ENCODE measurements around the gene OPHN1.

Gene OPHN1

GRCh38 chrX:68132749-68133148 lies 300.5 kb downstream of the OPHN1 start:
- Histone ChIP-seq H3K79me2 (ENCODE audit: control insufficient read depth, insufficient read depth, low read length, unreplicated experiment) (no peaks in the 10 kb centered on the region), H3K27ac (ENCODE audit: low read depth, low read length) (no peak overlapping the region), H2AFZ (ENCODE audit: low read length, unreplicated experiment) (no peak overlapping the region), H3K36me3 (ENCODE audit: insufficient read depth, low read length) (no peaks in the 10 kb centered on the region), H3K4me3 (ENCODE audit: low read depth, low read length) (no peak overlapping the region), H3K27me3 (ENCODE audit: insufficient read depth, low read length) (no peaks in the 10 kb centered on the region), H3K4me1 (ENCODE audit: control insufficient read depth, insufficient read depth, low read length, unreplicated experiment) (no peaks in the 10 kb centered on the region)

GRCh38 chrX:68121835-68122234 lies 311.5 kb downstream of the OPHN1 start:
- Histone ChIP-seq H3K27me3 (ENCODE audit: insufficient read depth, low read length) (no peaks in the 10 kb centered on the region), H3K4me1 (ENCODE audit: control insufficient read depth, insufficient read depth, low read length, unreplicated experiment) (no peaks in the 10 kb centered on the region), H3K27ac (ENCODE audit: low read depth, low read length) (no peak overlapping the region), H2AFZ (ENCODE audit: low read length, unreplicated experiment) (no peak overlapping the region), H3K36me3 (ENCODE audit: insufficient read depth, low read length) (no peaks in the 10 kb centered on the region), H3K4me3 (ENCODE audit: low read depth, low read length) (no peak overlapping the region), H3K79me2 (ENCODE audit: control insufficient read depth, insufficient read depth, low read length, unreplicated experiment) (no peaks in the 10 kb centered on the region)

DNA sequence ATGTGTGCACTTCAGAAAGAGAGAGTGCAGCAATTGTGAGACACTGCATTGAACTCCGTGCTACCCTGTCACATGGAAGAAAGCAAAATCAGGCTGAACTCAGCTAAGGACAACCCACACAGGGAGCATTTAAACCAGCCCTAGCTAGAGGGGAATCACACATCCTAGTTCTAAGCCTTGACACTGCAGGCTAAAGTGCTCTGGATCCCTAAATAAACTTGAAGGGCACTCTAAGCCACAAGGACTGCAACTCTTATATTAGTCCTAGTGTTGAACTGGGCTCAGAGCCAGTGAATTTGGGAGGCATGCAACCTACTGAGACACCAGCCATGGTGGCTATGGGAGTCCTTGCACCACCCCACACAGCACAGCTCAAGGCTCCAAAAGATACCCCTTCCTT lies 311.9 kb downstream of the OPHN1 start:
- Histone ChIP-seq H3K27me3 (ENCODE audit: insufficient read depth, low read length) (no peaks in the 10 kb centered on the region), H3K4me3 (ENCODE audit: low read depth, low read length) (no peak overlapping the region), H3K79me2 (ENCODE audit: control insufficient read depth, insufficient read depth, low read length, unreplicated experiment) (no peaks in the 10 kb centered on the region), H3K4me1 (ENCODE audit: control insufficient read depth, insufficient read depth, low read length, unreplicated experiment) (no peaks in the 10 kb centered on the region), H3K27ac (ENCODE audit: low read depth, low read length) (no peak overlapping the region), H2AFZ (ENCODE audit: low read length, unreplicated experiment) (no peak overlapping the region), H3K36me3 (ENCODE audit: insufficient read depth, low read length) (no peaks in the 10 kb centered on the region)

DNA sequence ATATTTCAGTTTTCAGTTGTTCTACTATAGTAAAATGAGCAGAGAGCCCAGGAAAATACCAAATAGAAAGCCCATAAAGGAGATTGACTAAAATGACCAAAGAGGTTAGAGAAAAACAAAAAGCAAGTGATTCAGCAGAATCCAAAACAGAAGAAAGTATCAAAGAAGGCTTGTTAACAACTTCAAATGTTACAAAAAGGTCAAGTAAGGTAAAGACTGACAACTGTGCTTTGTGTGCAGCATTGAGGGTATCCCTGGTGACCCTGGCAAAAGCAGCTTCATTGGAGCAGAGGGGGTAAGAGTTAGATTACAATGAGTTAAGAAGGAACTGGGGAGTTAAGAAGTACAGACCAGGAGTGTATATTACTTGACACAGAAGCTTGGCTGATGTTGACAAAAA lies 317.9 kb downstream of the OPHN1 start:
- peaks cover 5% of the 10 kb centered on the region for H3K4me1 ChIP-seq (ENCODE audit: control insufficient read depth, insufficient read depth, low read length, unreplicated experiment)
- H3K79me2 ChIP-seq (ENCODE audit: control insufficient read depth, insufficient read depth, low read length, unreplicated experiment), result no peaks in the 10 kb centered on the region
- H3K27ac ChIP-seq (ENCODE audit: low read depth, low read length), result no peak overlapping the region
- no peaks in the 10 kb centered on the region for H3K27me3 ChIP-seq (ENCODE audit: insufficient read depth, low read length)
- no peak overlapping the region for H2AFZ ChIP-seq (ENCODE audit: low read length, unreplicated experiment)
- no peak overlapping the region for H3K4me3 ChIP-seq (ENCODE audit: low read depth, low read length)
- no peaks in the 10 kb centered on the region for H3K36me3 ChIP-seq (ENCODE audit: insufficient read depth, low read length)

- Histone ChIP-seq H3K27me3 (ENCODE audit: insufficient read depth, low read length) (no peaks in the 10 kb centered on the region), H3K27ac (ENCODE audit: low read depth, low read length) (no peak overlapping the region), H2AFZ (ENCODE audit: low read length, unreplicated experiment) (no peak overlapping the region)
These were observed 318.6 kb downstream of the OPHN1 start for GRCh38 chrX:68114573-68115129.

DNA sequence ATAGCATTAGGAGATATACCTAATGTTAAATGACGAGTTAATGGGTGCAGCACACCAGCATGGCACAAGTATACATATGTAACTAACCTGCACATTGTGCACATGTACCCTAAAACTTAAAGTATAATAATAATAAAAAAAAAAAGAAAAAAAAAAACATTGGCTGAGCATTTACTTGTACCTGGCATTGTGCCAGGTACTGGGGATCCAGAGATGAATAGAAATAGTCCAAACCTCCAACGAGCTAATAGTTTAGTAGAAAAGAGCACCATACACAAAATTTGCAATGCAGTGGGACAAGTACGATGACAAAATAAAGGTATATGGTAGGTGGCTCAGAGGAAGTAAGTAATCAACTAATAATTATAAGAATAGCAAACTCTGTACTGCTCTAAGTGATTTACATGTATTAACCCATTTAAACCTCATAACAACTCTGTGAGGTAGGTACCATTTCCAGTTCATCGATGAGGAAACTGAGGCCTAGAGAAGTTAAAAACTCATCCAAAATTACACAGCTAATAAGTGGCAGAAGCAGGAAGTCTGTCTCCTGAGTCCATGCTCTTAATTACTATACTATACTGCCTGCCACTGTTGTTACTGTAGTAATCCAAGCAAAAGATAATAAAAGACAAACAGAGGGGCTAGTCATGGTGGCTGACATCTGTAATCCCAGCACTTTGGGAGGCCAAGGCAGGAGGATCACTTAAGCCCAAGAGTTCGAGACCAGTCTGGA lies 319.3 kb downstream of the OPHN1 start:
- Histone ChIP-seq H3K36me3 (ENCODE audit: insufficient read depth, low read length) (no peaks in the 10 kb centered on the region), H3K4me1 (ENCODE audit: control insufficient read depth, insufficient read depth, low read length, unreplicated experiment) (peaks cover 5% of the 10 kb centered on the region), H3K79me2 (ENCODE audit: control insufficient read depth, insufficient read depth, low read length, unreplicated experiment) (no peaks in the 10 kb centered on the region), H3K4me3 (ENCODE audit: low read depth, low read length) (no peak overlapping the region), H3K27ac (ENCODE audit: low read depth, low read length) (no peak overlapping the region), H3K27me3 (ENCODE audit: insufficient read depth, low read length) (no peaks in the 10 kb centered on the region), H2AFZ (ENCODE audit: low read length, unreplicated experiment) (no peak overlapping the region)

More at GRCh38 chrX:68114573-68115129, 318.6 kb downstream of the OPHN1 start:
- Histone ChIP-seq H3K4me1 (ENCODE audit: control insufficient read depth, insufficient read depth, low read length, unreplicated experiment) (peaks cover 5% of the 10 kb centered on the region), H3K79me2 (ENCODE audit: control insufficient read depth, insufficient read depth, low read length, unreplicated experiment) (no peaks in the 10 kb centered on the region), H3K36me3 (ENCODE audit: insufficient read depth, low read length) (no peaks in the 10 kb centered on the region), H3K4me3 (ENCODE audit: low read depth, low read length) (no peak overlapping the region)

- no peaks in the 10 kb centered on the region for H3K36me3 ChIP-seq (ENCODE audit: insufficient read depth, low read length)
- H3K27ac ChIP-seq (ENCODE audit: low read depth, low read length), result no peak overlapping the region
- H3K4me1 ChIP-seq (ENCODE audit: control insufficient read depth, insufficient read depth, low read length, unreplicated experiment), result peaks cover 5% of the 10 kb centered on the region
These were observed 321.0 kb downstream of the OPHN1 start for GRCh38 chrX:68112321-68112720.

GRCh38 chrX:68109162-68109561 lies 324.1 kb downstream of the OPHN1 start:
- no peaks in the 10 kb centered on the region for H3K79me2 ChIP-seq (ENCODE audit: control insufficient read depth, insufficient read depth, low read length, unreplicated experiment)
- no peak overlapping the region for H2AFZ ChIP-seq (ENCODE audit: low read length, unreplicated experiment)
- no peaks in the 10 kb centered on the region for H3K27me3 ChIP-seq (ENCODE audit: insufficient read depth, low read length)
- H3K27ac ChIP-seq (ENCODE audit: low read depth, low read length), result no peak overlapping the region
- H3K4me3 ChIP-seq (ENCODE audit: low read depth, low read length), result no peak overlapping the region
- H3K36me3 ChIP-seq (ENCODE audit: insufficient read depth, low read length), result no peaks in the 10 kb centered on the region
- peaks cover 2% of the 10 kb centered on the region for H3K4me1 ChIP-seq (ENCODE audit: control insufficient read depth, insufficient read depth, low read length, unreplicated experiment)

More at GRCh38 chrX:68112321-68112720, 321.0 kb downstream of the OPHN1 start:
- no peak overlapping the region for H2AFZ ChIP-seq (ENCODE audit: low read length, unreplicated experiment)
- no peaks in the 10 kb centered on the region for H3K27me3 ChIP-seq (ENCODE audit: insufficient read depth, low read length)
- H3K4me3 ChIP-seq (ENCODE audit: low read depth, low read length), result no peak overlapping the region
- no peaks in the 10 kb centered on the region for H3K79me2 ChIP-seq (ENCODE audit: control insufficient read depth, insufficient read depth, low read length, unreplicated experiment)

DNA sequence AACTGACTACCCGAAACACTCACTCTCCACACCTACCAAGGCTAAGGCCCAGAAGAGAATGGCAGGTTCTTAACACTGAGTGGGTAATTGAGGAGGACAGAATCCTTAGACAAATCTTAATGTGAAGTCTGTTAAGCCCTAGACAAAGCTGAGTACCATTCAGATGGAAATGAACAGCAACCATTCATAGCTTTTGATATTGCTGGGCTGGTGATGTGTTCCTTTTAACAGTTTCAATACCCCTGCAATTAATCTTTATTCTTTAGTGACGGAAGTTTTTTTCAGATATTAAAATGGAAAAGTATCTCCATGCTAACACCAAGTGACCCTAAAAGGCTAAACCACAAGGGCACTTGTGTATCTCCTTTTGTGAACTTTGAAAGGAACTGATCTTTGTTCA lies 334.9 kb downstream of the OPHN1 start:
- H3K27me3 ChIP-seq (ENCODE audit: insufficient read depth, low read length), result no peaks in the 10 kb centered on the region
- no peaks in the 10 kb centered on the region for H3K4me1 ChIP-seq (ENCODE audit: control insufficient read depth, insufficient read depth, low read length, unreplicated experiment)
- no peak overlapping the region for H3K4me3 ChIP-seq (ENCODE audit: low read depth, low read length)
- no peak overlapping the region for H2AFZ ChIP-seq (ENCODE audit: low read length, unreplicated experiment)
- H3K79me2 ChIP-seq (ENCODE audit: control insufficient read depth, insufficient read depth, low read length, unreplicated experiment), result no peaks in the 10 kb centered on the region
- H3K27ac ChIP-seq (ENCODE audit: low read depth, low read length), result no peak overlapping the region
- no peaks in the 10 kb centered on the region for H3K36me3 ChIP-seq (ENCODE audit: insufficient read depth, low read length)

DNA sequence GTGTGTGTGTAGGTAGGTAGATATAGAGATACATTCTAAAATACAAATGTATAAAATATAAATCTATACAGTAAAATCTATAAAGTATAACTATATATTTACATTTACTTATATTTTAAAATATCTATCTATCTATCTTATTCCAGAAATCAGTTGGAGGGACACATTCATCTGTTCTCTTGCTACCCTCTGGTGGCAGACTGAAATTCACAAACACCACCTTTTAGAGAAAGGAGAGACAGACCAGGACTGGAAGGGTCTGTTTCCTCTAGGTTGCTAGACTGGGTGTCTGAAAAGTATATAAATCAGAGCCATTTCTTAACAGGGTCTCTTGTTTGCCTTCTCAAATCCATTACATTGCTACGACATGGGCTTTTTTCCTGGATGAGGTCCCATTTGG lies 343.0 kb downstream of the OPHN1 start:
- Histone ChIP-seq H3K79me2 (ENCODE audit: control insufficient read depth, insufficient read depth, low read length, unreplicated experiment) (no peaks in the 10 kb centered on the region), H3K36me3 (ENCODE audit: insufficient read depth, low read length) (no peaks in the 10 kb centered on the region), H3K4me1 (ENCODE audit: control insufficient read depth, insufficient read depth, low read length, unreplicated experiment) (no peaks in the 10 kb centered on the region), H3K4me3 (ENCODE audit: low read depth, low read length) (no peak overlapping the region), H3K27me3 (ENCODE audit: insufficient read depth, low read length) (no peaks in the 10 kb centered on the region), H2AFZ (ENCODE audit: low read length, unreplicated experiment) (no peak overlapping the region), H3K27ac (ENCODE audit: low read depth, low read length) (no peak overlapping the region)

- H3K27ac ChIP-seq (ENCODE audit: low read depth, low read length), result no peak overlapping the region
- no peak overlapping the region for H2AFZ ChIP-seq (ENCODE audit: low read length, unreplicated experiment)
- H3K79me2 ChIP-seq (ENCODE audit: control insufficient read depth, insufficient read depth, low read length, unreplicated experiment), result no peaks in the 10 kb centered on the region
- no peaks in the 10 kb centered on the region for H3K36me3 ChIP-seq (ENCODE audit: insufficient read depth, low read length)
- no peaks in the 10 kb centered on the region for H3K27me3 ChIP-seq (ENCODE audit: insufficient read depth, low read length)
- peaks cover 9% of the 10 kb centered on the region for H3K4me1 ChIP-seq (ENCODE audit: control insufficient read depth, insufficient read depth, low read length, unreplicated experiment)
- no peak overlapping the region for H3K4me3 ChIP-seq (ENCODE audit: low read depth, low read length)
These were observed 345.8 kb downstream of the OPHN1 start for GRCh38 chrX:68087526-68087925.

All from ACC112 (cell line).